ENCODE measurements around the gene SGSM1. TPM values are rescaled to one million over a fixed set of nuclear protein-coding genes. Genes with fewer than 3 reads are reported as not detected.

Gene SGSM1
- total and polyA plus RNA-seq, 2 of the 4 experiments (the other 2 are of a cell fraction): not detected

DNA sequence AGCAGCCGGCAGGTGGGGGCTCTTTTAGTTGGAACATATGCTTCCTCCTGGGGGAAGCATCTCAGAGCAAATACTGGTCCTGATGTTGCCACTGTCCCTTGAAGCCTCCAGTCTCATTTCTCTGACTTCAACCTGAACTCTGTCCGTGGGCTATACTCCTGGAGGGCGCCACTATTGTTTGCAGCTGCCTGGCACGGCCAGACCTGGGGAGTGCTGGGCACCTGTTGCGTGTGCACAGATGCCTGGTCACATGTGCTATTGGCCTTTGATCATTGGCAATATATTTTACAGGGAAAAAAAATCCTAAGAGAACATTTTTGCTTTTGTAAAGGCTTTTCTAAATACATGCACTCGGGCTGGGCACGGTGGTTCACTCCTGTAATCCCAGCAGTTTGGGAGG, 122.3 kb downstream of the SGSM1 start:
- H2BK20ac ChIP-seq (ENCODE audit: low read depth, low read length): no peak overlapping the region
- CTCF ChIA-PET: no interaction called here
- H4K20me1 ChIP-seq (ENCODE audit: insufficient read depth, low read length): no peaks in the 10 kb centered on the region
- POLR2A ChIA-PET (ENCODE audit: unreplicated experiment): no interaction called here
- WGBS, 2 experiments (ENCODE audit: extremely low coverage in 2 of 2, insufficient read length in 1 of 2): no CpG with 5 or more reads among the region's 7 CpGs
- H2BK5ac ChIP-seq (ENCODE audit: low read depth, low read length, poor library complexity, severe bottlenecking): no peak overlapping the region
- H3K36me3 ChIP-seq (ENCODE audit: control insufficient read depth, insufficient read depth, low read length): no peaks in the 10 kb centered on the region
- H2AFZ ChIP-seq (replicated peaks; ENCODE audit: low read length, poor library complexity): no peak overlapping the region
- no peak overlapping the region for H4K5ac ChIP-seq (ENCODE audit: low read depth, low read length)
- no peaks in the 10 kb centered on the region for H3K4me1 ChIP-seq (ENCODE audit: control insufficient read depth, insufficient read depth, low read length)
- H3K9me3 ChIP-seq (ENCODE audit: control insufficient read depth, insufficient read depth, low read length): no peaks in the 10 kb centered on the region
- H2BK15ac ChIP-seq (ENCODE audit: low read depth, low read length): no peak overlapping the region
- H3K4me3 ChIP-seq (ENCODE audit: insufficient read depth, low read depth, low read length): no peak overlapping the region
- TF ChIP-seq, protein P1, sequence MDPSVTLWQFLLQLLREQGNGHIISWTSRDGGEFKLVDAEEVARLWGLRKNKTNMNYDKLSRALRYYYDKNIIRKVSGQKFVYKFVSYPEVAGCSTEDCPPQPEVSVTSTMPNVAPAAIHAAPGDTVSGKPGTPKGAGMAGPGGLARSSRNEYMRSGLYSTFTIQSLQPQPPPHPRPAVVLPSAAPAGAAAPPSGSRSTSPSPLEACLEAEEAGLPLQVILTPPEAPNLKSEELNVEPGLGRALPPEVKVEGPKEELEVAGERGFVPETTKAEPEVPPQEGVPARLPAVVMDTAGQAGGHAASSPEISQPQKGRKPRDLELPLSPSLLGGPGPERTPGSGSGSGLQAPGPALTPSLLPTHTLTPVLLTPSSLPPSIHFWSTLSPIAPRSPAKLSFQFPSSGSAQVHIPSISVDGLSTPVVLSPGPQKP (IDR thresholded peaks at IDR 0.05; ENCODE audit: borderline replicate concordance, low read depth, low read length): no peak
- TF ChIP-seq NFE2L2 (IDR thresholded peaks at IDR 0.05; ENCODE audit: low read depth, low read length) (no peak), CHD1 (IDR thresholded peaks at IDR 0.05; ENCODE audit: low read depth, low read length) (no peak), MAFK (IDR thresholded peaks at IDR 0.05; ENCODE audit: low read depth, low read length) (no peak), SMC3 (IDR thresholded peaks at IDR 0.05; ENCODE audit: low read depth, low read length) (no peak), FOS (IDR thresholded peaks at IDR 0.05; ENCODE audit: low read depth, low read length) (no peak), RCOR1 (IDR thresholded peaks at IDR 0.05; ENCODE audit: insufficient replicate concordance, low read length) (no peak), MAZ (IDR thresholded peaks at IDR 0.05; ENCODE audit: borderline replicate concordance, low read depth, low read length) (no peak), POLR2A (IDR thresholded peaks at IDR 0.05; ENCODE audit: low read depth, low read length) (no peak), CEBPB (IDR thresholded peaks at IDR 0.05; ENCODE audit: low read depth, low read length) (no peak), MXI1 (IDR thresholded peaks at IDR 0.05; ENCODE audit: borderline replicate concordance, low read depth, low read length) (no peak), BHLHE40 (IDR thresholded peaks at IDR 0.05; ENCODE audit: low read depth, low read length) (no peak), RFX5 (IDR thresholded peaks at IDR 0.05; ENCODE audit: low read depth, low read length) (no peak), RAD21 (IDR thresholded peaks at IDR 0.05; ENCODE audit: low read length) (no peak)
- TF ChIP-seq, protein P2, sequence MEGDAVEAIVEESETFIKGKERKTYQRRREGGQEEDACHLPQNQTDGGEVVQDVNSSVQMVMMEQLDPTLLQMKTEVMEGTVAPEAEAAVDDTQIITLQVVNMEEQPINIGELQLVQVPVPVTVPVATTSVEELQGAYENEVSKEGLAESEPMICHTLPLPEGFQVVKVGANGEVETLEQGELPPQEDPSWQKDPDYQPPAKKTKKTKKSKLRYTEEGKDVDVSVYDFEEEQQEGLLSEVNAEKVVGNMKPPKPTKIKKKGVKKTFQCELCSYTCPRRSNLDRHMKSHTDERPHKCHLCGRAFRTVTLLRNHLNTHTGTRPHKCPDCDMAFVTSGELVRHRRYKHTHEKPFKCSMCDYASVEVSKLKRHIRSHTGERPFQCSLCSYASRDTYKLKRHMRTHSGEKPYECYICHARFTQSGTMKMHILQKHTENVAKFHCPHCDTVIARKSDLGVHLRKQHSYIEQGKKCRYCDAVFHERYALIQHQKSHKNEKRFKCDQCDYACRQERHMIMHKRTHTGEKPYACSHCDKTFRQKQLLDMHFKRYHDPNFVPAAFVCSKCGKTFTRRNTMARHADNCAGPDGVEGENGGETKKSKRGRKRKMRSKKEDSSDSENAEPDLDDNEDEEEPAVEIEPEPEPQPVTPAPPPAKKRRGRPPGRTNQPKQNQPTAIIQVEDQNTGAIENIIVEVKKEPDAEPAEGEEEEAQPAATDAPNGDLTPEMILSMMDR (conservative IDR thresholded peaks at IDR 0.05; ENCODE audit: low read depth, low read length): no peak
- TF ChIP-seq, protein P3, sequence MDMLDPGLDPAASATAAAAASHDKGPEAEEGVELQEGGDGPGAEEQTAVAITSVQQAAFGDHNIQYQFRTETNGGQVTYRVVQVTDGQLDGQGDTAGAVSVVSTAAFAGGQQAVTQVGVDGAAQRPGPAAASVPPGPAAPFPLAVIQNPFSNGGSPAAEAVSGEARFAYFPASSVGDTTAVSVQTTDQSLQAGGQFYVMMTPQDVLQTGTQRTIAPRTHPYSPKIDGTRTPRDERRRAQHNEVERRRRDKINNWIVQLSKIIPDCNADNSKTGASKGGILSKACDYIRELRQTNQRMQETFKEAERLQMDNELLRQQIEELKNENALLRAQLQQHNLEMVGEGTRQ (IDR thresholded peaks at IDR 0.05; ENCODE audit: low read depth, low read length): no peak
- H3K4ac ChIP-seq (ENCODE audit: low read depth, low read length): no peak overlapping the region
- H4K91ac ChIP-seq (ENCODE audit: insufficient read depth, low read depth, low read length): no peak overlapping the region
- H3K27me3 ChIP-seq (ENCODE audit: control insufficient read depth, insufficient read depth, low read length): no peaks in the 10 kb centered on the region
- dilution Hi-C loops (cut with HindIII; ENCODE audit: low sequenced_read_pairs, unreplicated experiment): no loop called here
- no peak overlapping the region for H3K23ac ChIP-seq (ENCODE audit: low read depth, low read length)
- no peak overlapping the region for H3K27ac ChIP-seq (ENCODE audit: insufficient read depth, low read length)
- H3K79me1 ChIP-seq (ENCODE audit: low read depth in 1 of 2, low read length in 2 of 2): no peaks in the 10 kb centered on the region
- H3K56ac ChIP-seq (ENCODE audit: extremely low read depth, insufficient read depth, low read length): no peak overlapping the region
- DNase-seq (no peak), ATAC-seq (ENCODE audit: low read depth) (no peak)
- H3K4me2 ChIP-seq (ENCODE audit: low read depth, low read length): no peak overlapping the region
- no peak overlapping the region for H2AK5ac ChIP-seq (ENCODE audit: low read depth, low read length)
- in situ Hi-C loops (cut with MboI; ENCODE audit: low sequenced_read_pairs): no loop called here
- H3K9ac ChIP-seq (ENCODE audit: low read depth, low read length): no peak overlapping the region
- no peak overlapping the region for H3K14ac ChIP-seq (replicated peaks; ENCODE audit: low read depth, low read length)
- H3K18ac ChIP-seq (ENCODE audit: low read depth, low read length): no peak overlapping the region
- H3K9me1 ChIP-seq (ENCODE audit: insufficient read depth, low read length): no peaks in the 10 kb centered on the region
- intact Hi-C loops (cut with micrococcal nuclease): no loop called here
- no peak overlapping the region for H4K8ac ChIP-seq (ENCODE audit: low read depth in 2 of 2, low read length in 2 of 2)
- H2BK120ac ChIP-seq (ENCODE audit: low read depth, low read length): no peak overlapping the region
- BruUV-seq (replicated peaks): no TSS peak
- H2AK9ac ChIP-seq (replicated peaks; ENCODE audit: low read depth, low read length, poor library complexity): no peak overlapping the region

Data from IMR-90 (cell line).